Esophagus squamous epithelium (tissue), 4 donors: ENCODE results near the gene LRRC74B.

Experiments used
- CTCF ChIP-seq, 6 experiments: fragments of 450-650 bp in 4 of 6; fragments of 200-600 bp in 2 of 6; sonication (generic) in 2 of 6; IDR thresholded peaks; one replicate each; pipeline ENCODE4 v1.5.1; 2016 to 2019; ENCODE audit warnings: antibody characterized with exemption in 6 of 6, mild to moderate bottlenecking in 4 of 6, moderate library complexity in 4 of 6
- POLR2A ChIP-seq, 4 donors: fragments of 450-650 bp; IDR thresholded peaks; one replicate each; pipeline ENCODE4 v1.6.1; 2017; ENCODE audit warnings: antibody characterized with exemption in 4 of 4, mild to moderate bottlenecking in 4 of 4, moderate library complexity in 3 of 4

GRCh38 chr22:21009638-21010425, 35.9 kb upstream of the LRRC74B start:
- TF ChIP-seq POLR2A (IDR thresholded peaks at IDR 0.05) (no peak), CTCF (IDR thresholded peaks at IDR 0.05) (no peak)
